ENCODE results near the gene MPRIP.

Gene MPRIP

DNA sequence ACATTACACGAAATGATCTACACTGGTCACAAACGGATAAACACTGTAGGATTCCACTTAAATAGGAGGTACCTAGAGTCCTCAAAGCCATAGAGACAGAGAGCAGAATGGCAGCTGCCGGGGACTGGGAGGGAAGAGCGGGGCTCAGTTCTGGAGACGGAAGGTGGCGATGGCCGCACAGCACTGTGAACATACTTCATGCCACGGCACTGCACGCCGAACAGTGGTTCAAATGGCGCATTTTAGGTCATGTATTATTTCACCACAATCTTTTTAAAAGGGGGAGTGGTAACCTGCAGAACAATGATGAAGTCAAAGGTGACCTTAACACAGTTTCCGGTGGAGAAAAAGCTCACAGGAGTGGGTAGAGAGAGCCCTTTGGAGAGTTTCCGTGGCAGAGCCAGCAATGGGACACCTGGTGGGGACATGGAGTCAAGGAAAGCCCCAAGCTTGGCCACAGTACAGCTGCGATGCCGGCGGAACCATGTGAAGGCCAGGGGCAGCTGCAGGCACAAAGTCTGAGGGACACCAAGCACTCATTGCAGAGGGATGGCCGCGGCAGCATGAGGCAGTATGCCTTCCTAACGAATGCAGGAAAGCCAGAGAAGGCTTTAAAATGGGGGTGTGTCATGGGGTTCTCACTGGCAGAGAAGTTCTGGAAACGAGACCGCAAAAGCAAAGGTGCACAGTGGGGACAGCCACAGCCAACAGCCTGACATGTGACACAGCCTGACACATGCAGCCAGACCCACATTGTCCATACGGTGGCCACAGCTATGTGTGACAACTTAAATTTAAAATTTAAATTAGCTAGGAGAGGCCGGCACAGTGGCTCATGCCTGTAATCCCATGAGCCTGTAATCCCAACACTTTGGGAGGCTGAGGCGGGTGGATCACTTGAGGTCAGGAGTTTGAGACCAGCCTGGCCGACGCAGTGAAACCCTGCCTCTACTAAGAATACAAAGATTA lies 187.4 kb downstream of the MPRIP start:
- TF ChIP-seq FOXP2 (optimal IDR thresholded peaks at IDR 0.05; ENCODE audit: borderline replicate concordance, extremely low read depth, extremely low read length, insufficient read depth): no peak
- TF ChIP-seq TAF1 (IDR thresholded peaks at IDR 0.05; ENCODE audit: borderline replicate concordance, insufficient read depth, low read length): no peak
- TF ChIP-seq SIN3A (IDR thresholded peaks at IDR 0.05; ENCODE audit: borderline replicate concordance, insufficient read depth, low read length): no peak
- TF ChIP-seq, protein P1, sequence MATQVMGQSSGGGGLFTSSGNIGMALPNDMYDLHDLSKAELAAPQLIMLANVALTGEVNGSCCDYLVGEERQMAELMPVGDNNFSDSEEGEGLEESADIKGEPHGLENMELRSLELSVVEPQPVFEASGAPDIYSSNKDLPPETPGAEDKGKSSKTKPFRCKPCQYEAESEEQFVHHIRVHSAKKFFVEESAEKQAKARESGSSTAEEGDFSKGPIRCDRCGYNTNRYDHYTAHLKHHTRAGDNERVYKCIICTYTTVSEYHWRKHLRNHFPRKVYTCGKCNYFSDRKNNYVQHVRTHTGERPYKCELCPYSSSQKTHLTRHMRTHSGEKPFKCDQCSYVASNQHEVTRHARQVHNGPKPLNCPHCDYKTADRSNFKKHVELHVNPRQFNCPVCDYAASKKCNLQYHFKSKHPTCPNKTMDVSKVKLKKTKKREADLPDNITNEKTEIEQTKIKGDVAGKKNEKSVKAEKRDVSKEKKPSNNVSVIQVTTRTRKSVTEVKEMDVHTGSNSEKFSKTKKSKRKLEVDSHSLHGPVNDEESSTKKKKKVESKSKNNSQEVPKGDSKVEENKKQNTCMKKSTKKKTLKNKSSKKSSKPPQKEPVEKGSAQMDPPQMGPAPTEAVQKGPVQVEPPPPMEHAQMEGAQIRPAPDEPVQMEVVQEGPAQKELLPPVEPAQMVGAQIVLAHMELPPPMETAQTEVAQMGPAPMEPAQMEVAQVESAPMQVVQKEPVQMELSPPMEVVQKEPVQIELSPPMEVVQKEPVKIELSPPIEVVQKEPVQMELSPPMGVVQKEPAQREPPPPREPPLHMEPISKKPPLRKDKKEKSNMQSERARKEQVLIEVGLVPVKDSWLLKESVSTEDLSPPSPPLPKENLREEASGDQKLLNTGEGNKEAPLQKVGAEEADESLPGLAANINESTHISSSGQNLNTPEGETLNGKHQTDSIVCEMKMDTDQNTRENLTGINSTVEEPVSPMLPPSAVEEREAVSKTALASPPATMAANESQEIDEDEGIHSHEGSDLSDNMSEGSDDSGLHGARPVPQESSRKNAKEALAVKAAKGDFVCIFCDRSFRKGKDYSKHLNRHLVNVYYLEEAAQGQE (IDR thresholded peaks at IDR 0.05; ENCODE audit: insufficient read depth in 1 of 2, low read depth in 2 of 2, low read length in 2 of 2): no peak
- no peak for TF ChIP-seq POLR2AphosphoS5 (IDR thresholded peaks at IDR 0.05; ENCODE audit: low read depth, low read length)

DNA sequence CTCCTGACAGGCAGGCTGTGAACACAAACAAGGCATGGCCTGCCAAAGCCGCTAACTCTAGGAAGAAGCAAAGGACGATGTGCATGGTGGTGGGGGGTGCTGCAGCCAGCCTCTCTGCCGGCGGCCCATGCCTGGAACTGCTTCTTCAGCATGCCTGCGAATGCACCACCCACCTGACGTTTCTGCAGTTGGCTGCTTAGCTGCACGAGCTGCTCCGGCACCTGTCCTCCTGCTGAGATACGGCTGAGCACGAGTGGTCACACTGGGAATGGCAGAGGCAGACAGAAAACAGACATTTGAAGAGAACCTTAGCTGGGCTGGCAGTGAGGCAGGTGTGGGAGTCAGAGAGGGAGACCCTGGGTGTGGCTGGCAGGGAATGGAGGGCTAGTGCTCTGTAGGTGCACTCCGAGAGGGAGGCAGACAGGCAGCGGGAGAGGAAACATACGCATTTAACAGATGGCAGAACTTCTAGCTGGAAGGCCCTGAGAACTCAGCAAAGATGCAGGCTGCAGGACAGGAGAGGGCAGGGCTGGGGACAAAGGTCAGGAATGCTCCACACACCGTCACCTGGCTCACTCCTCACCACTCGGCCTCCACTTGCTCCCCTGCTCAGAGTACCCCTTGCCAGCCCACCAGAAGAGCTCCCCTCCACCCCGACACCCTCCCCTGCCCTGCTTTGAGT lies 189.5 kb downstream of the MPRIP start:
- no peak for TF ChIP-seq TAF1 (IDR thresholded peaks at IDR 0.05; ENCODE audit: borderline replicate concordance, insufficient read depth, low read length)
- TF ChIP-seq FOXP2 (optimal IDR thresholded peaks at IDR 0.05; ENCODE audit: borderline replicate concordance, extremely low read depth, extremely low read length, insufficient read depth): no peak
- TF ChIP-seq, protein P1 (IDR thresholded peaks at IDR 0.05; ENCODE audit: insufficient read depth in 1 of 2, low read depth in 2 of 2, low read length in 2 of 2): no peak
- no peak for TF ChIP-seq POLR2AphosphoS5 (IDR thresholded peaks at IDR 0.05; ENCODE audit: low read depth, low read length)
- no peak for TF ChIP-seq SIN3A (IDR thresholded peaks at IDR 0.05; ENCODE audit: borderline replicate concordance, insufficient read depth, low read length)

DNA sequence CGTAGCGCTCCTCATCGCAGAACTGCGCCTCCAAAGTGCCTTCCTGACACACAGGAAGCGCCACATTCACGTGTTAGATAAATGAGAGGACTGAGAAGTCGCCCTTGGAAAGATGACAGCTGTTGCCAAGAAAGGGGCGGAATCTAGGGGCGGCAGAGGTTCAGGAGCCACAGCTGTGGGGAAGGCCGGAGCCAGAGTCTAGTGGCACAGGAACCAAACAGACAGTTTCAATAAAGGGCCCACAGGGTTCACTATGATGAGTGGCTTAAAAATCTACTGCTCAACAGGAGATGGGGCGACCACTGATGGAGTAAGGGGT lies 190.0 kb downstream of the MPRIP start:
- TF ChIP-seq, protein P1 (IDR thresholded peaks at IDR 0.05; ENCODE audit: insufficient read depth in 1 of 2, low read depth in 2 of 2, low read length in 2 of 2): no peak
- TF ChIP-seq TAF1 (IDR thresholded peaks at IDR 0.05; ENCODE audit: borderline replicate concordance, insufficient read depth, low read length) (no peak), POLR2AphosphoS5 (IDR thresholded peaks at IDR 0.05; ENCODE audit: low read depth, low read length) (no peak), FOXP2 (optimal IDR thresholded peaks at IDR 0.05; ENCODE audit: borderline replicate concordance, extremely low read depth, extremely low read length, insufficient read depth) (no peak), SIN3A (IDR thresholded peaks at IDR 0.05; ENCODE audit: borderline replicate concordance, insufficient read depth, low read length) (no peak)

DNA sequence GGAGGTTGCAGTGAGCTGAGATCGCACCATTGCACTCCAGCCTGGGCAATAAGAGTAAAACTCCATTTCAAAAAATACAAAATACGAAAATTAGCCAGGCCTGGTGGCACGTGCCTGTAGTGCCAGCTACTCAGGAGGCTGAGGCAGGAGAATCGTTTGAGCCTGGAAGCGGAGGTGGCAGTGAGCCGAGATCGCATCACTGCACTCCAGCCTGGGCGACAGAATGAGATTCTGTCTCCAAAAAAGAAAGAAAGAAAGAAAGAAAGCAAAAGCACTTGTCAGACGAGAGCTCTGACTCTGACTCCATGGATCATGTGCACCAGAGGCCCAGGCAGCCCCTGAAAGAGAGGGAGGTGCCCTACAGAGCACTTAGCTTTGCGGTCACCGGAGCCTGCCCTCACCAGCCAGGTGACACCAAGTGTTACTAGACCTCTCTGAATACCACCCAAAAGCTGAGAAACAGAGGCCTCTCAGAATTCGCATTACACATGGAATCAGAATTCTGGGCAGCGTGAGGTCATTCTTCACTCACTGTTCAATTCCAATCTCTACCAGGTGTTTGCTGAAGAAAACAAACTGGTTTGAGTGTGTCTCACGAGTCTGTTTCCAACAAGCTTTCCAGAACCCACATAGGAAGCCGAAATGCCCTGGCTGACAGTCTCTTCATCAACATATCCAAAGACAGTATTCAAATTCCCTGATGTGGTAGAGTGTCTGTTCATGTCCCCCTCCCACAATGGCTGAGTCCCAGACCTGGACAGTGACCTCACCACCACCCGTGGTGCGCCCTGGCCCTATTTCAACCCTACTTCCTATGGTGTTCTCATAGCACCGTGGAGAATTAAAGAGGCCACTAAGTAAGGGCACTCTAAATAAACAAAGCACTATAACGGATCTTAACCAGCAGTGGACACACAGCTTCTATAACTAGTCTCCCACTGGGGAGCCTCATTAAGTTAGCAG lies 193.2 kb downstream of the MPRIP start:
- TF ChIP-seq POLR2AphosphoS5 (IDR thresholded peaks at IDR 0.05; ENCODE audit: low read depth, low read length) (no peak), SIN3A (IDR thresholded peaks at IDR 0.05; ENCODE audit: borderline replicate concordance, insufficient read depth, low read length) (0 out of 2 replicates have a peak, but pooled peaks have one; percentile 9)
